ENCODE measurements around the gene PLEKHA1. TPM values are rescaled to one million over a fixed set of nuclear protein-coding genes. Genes with fewer than 3 reads are reported as not detected.

The PLEKHA1 gene
- total RNA-seq, 2 donors from 2014 or later: 28.9 to 31.6 TPM

DNA sequence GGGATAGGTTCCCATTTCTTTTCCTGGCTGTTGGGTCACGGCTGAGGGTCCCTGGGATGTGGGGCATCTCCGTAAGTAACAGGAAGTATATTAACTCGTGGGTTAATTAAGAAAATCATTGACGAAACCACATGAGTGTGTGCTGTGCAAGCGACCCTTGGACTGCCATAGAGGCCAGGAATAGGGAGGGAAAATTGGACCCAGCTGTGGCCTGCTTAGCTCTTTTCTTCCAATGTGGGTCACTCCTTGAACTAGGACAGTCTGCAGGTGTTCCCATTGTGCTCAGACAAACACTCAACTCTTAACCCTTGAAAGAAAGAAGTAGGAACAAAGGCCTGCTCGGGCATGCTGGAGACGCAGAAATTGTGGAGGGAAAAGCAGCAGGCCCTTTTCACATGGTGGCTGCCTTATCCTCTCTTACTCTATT lies 25.6 kb upstream of the PLEKHA1 start:
- Histone ChIP-seq H3K4me3 (no peak overlapping the region), H3K27ac (no peak overlapping the region), H3K9me3 (no peaks in the 10 kb centered on the region), H3K4me1 (no peaks in the 10 kb centered on the region), H3K27me3 (no peaks in the 10 kb centered on the region), H3K36me3 (no peaks in the 10 kb centered on the region)
- no peak for TF ChIP-seq CTCF (IDR thresholded peaks at IDR 0.05)
- no peak for DNase-seq (ENCODE audit: low spot score)

DNA sequence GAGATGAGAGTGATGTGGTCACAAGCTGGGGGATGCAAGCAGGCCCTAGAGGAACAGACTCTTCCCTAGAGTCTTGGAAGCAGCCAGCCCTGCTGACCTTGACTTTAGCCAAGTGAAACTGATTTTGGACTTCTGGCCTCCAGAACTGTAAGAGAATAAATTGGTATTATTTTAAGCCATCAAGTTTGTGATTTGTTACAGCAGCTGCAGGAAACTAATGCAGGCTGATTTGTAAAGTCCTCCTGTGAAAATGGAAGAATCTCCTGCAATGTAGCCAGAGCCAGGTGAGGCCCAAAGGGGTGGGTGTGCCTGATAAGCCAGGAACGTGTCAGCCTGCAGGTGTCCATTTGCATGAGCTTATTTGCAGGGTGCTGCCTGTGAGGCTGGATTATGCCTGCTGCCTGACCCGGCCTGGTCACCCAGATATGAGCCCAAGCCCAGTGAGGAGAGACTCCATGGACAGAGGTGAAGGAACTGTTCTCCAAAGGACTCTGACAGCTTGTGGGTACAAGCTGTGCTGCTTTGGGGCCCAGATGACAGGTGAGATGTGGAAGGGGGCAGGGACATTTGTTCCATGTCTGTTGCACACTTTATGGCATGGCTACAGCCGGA lies 24.6 kb upstream of the PLEKHA1 start:
- Histone ChIP-seq H3K9me3 (no peaks in the 10 kb centered on the region), H3K36me3 (no peaks in the 10 kb centered on the region), H3K4me1 (no peaks in the 10 kb centered on the region), H3K27me3 (no peaks in the 10 kb centered on the region), H3K4me3 (no peak overlapping the region), H3K27ac (no peak overlapping the region)
- TF ChIP-seq CTCF (IDR thresholded peaks at IDR 0.05): no peak
- no peak for DNase-seq (ENCODE audit: low spot score)

DNA sequence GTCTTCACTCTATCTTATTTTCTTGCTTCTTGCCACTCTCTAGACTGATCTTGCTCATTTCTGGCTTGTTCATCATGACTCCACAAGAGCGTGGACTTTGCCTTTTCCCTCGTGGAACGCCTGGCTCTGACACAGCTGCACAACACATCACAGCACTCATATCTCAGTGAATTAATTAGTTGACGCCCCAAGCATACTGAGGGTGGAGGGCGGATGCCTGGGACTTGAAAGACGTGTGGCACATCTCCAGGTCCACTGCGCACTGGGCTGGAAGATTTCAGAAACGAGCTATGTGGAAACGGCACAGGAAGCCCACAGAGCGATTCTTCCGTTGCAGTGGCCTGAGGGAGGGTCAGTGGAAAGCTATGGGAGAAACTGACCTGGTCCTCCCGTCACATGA lies 23.6 kb upstream of the PLEKHA1 start:
- Histone ChIP-seq H3K4me1 (no peaks in the 10 kb centered on the region), H3K36me3 (no peaks in the 10 kb centered on the region), H3K27me3 (no peaks in the 10 kb centered on the region), H3K4me3 (no peak overlapping the region), H3K27ac (no peak overlapping the region), H3K9me3 (no peaks in the 10 kb centered on the region)
- TF ChIP-seq CTCF (IDR thresholded peaks at IDR 0.05): no peak
- no peak for DNase-seq (ENCODE audit: low spot score)

DNA sequence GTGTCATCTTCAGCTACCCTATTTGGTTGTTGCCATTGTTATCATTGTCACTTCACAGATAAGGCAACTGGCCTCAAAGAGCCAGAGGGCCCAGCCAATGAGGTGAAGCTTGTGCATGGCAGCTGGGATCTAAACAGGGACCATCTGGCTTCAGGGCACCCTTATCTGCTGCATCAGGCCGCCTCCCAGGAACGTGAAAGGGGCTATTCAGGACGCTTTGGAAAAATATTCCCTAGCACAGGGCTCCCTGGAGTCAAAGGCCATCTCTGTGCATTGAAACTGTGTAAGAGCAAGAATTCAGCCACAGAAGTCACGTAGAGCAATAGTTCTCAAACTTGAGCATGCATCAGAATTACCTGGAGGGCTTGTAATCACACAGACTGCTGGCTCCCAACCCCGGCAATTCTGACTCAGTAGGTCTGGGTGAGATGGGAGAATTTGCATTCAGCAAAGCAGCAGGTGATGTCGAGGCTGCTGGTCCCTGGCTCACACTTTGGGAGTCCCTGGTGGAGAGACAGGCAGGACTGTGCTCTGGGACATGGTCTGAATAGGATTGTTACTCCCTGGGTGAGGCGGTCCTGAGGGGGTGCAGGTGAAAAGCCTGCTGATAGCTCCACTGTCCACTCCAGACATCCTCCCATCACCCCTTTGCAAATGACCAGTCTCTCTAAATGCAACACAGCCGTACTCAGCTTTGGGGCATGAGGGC lies 21.5 kb upstream of the PLEKHA1 start:
- Histone ChIP-seq H3K9me3 (no peaks in the 10 kb centered on the region), H3K36me3 (no peaks in the 10 kb centered on the region), H3K4me1 (no peaks in the 10 kb centered on the region), H3K27ac (no peak overlapping the region), H3K27me3 (no peaks in the 10 kb centered on the region), H3K4me3 (no peak overlapping the region)
- TF ChIP-seq CTCF (IDR thresholded peaks at IDR 0.05): no peak
- DNase-seq (ENCODE audit: low spot score): no peak

DNA sequence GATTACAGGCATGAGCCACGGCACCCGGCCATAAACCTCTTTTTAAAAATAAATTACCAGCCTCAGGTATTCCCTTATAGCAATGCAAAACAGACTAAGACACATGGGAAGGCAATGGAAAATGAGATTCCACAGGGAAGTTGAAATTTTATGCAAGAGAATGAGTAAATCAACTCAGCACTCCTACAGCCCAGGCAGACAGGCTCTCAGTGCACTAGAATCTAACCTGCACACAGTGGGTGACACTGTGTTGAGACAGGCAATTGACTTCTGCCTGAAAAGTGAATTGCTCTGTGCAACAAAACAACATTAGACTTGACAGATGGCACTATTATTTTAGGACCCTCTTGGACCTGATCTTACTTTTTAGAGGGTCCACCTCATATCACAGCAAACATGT lies 20.1 kb upstream of the PLEKHA1 start:
- no peaks in the 10 kb centered on the region for H3K27me3 ChIP-seq
- no peak for DNase-seq (ENCODE audit: low spot score)
- no peak overlapping the region for H3K4me3 ChIP-seq

More for the DNA sequence above, 20.1 kb upstream of the PLEKHA1 start:
- Histone ChIP-seq H3K36me3 (no peaks in the 10 kb centered on the region), H3K4me1 (no peaks in the 10 kb centered on the region), H3K9me3 (no peaks in the 10 kb centered on the region), H3K27ac (no peak overlapping the region)
- no peak for TF ChIP-seq CTCF (IDR thresholded peaks at IDR 0.05)
